Duodenal mucosa (tissue), 2 donors: ENCODE data around the gene DAD1.
"Not testable (repeated sequence)": the region's sequence is repeated elsewhere in the genome, so short reads cannot be mapped to it uniquely, and the experiment has no call there.

ENCODE experiments used
- H3K27ac ChIP-seq: one replicate; pipeline ENCODE4 v1.7.0; 2013; ENCODE audit warnings: low read depth, low read length
- H3K27me3 ChIP-seq, 2 donors: one replicate each; pipeline ENCODE4 v1.7.0; 2013; ENCODE audit warnings: low read length in 2 of 2, control low read depth in 1 of 2; ENCODE audit not compliant: insufficient read depth in 2 of 2, control insufficient read depth in 1 of 2
- H3K36me3 ChIP-seq, 2 donors: one replicate each; pipeline ENCODE4 v1.7.0; 2013; ENCODE audit warnings: low read length in 2 of 2, control low read depth in 1 of 2; ENCODE audit not compliant: insufficient read depth in 2 of 2, control insufficient read depth in 1 of 2
- H3K4me1 ChIP-seq, 2 donors: one replicate each; pipeline ENCODE4 v1.7.0; 2013; ENCODE audit warnings: low read length in 2 of 2, control low read depth in 1 of 2; ENCODE audit not compliant: insufficient read depth in 2 of 2, control insufficient read depth in 1 of 2
- H3K4me3 ChIP-seq, 2 donors: one replicate each; pipeline ENCODE4 v1.7.0; 2013; ENCODE audit warnings: low read length in 2 of 2, low read depth in 1 of 2
- H3K9ac ChIP-seq, 2 donors: one replicate each; pipeline ENCODE4 v1.7.0; 2013; ENCODE audit warnings: low read length in 2 of 2, low read depth in 1 of 2
- H3K9me3 ChIP-seq, 2 donors: one replicate each; pipeline ENCODE4 v1.7.0; 2013; ENCODE audit warnings: low read length in 2 of 2, control low read depth in 1 of 2; ENCODE audit not compliant: control insufficient read depth in 1 of 2

The DAD1 gene

GRCh38 chr14:22615765-22616164 lies 26.7 kb upstream of the DAD1 start:
- not testable (repeated sequence) for H3K9ac ChIP-seq, H3K9me3 ChIP-seq, H3K4me3 ChIP-seq, H3K4me1 ChIP-seq, H3K27ac ChIP-seq, H3K27me3 ChIP-seq
- H3K36me3 ChIP-seq, result peaks cover 16% of the 10 kb centered on the region in 2 donors

DNA sequence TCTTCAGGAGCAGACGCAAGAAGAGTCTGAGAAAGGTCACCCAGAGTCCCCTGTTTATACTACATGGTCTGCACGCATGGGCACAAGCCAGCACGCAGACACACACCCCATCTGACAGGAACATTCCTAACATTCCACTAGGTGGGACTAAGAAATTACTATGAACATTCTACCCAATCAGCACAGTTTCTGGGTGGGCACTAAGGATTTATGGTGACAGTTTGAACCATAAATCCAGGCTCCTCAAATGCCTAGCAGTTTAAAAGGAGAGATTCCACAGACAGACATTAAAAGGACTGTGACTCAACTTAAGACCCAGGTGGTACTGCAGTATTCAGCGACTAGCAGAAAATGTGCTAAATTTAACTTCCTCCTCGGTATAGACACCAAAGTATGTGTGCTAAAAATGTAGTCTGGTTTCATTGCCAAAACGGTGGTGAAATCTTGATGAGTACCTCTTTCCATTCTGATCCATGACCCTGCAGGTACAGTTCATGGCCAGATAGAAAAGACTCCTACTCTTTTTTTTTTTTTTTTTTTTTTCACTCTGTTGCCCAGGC lies 25.3 kb upstream of the DAD1 start:
- H3K4me3 ChIP-seq, result no peak overlapping the region
- no peak overlapping the region for H3K9ac ChIP-seq
- H3K27ac ChIP-seq, result no peak overlapping the region
- H3K27me3 ChIP-seq, result no peaks in the 10 kb centered on the region
- H3K36me3 ChIP-seq, result peaks cover 24 to 30% of the 10 kb centered on the region in 2 donors
- no peaks in the 10 kb centered on the region for H3K9me3 ChIP-seq
- H3K4me1 ChIP-seq, result no peaks in the 10 kb centered on the region

DNA sequence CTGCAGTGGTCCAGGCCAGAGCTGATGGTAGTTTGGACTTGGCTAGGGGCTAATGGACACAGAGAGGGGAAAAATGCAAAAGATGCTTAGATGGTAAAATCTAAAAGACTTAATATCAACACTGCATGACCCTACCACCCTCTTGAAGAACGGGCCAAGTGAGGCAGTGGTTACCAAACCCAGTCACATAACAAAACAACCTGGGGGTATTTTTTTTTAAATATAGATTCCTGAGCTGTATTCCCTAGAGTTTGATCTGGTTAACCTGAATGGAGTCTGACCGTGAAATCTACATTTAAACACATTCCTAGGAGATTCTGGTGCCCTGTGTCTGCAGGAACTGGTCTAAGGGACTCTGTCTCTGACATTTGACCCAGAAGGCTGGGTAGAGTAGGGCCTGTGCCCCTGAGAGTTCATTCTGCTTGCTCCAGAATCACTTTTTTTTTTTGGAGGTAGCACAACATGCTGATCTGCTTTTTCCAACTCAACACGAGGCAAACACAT lies 24.8 kb upstream of the DAD1 start:
- H3K4me1 ChIP-seq, result no peaks in the 10 kb centered on the region
- H3K36me3 ChIP-seq, result peaks cover 24 to 32% of the 10 kb centered on the region in 2 donors
- H3K4me3 ChIP-seq, result no peak overlapping the region
- no peak overlapping the region for H3K9ac ChIP-seq
- H3K27me3 ChIP-seq, result no peaks in the 10 kb centered on the region
- peak overlapping the region; percentile 39 for H3K27ac ChIP-seq
- no peaks in the 10 kb centered on the region for H3K9me3 ChIP-seq

GRCh38 chr14:22613106-22613695 lies 24.2 kb upstream of the DAD1 start:
- no peaks in the 10 kb centered on the region for H3K9me3 ChIP-seq
- peaks cover 27 to 37% of the 10 kb centered on the region in 2 donors for H3K36me3 ChIP-seq
- peak overlapping the region; percentile 39 for H3K27ac ChIP-seq
- H3K27me3 ChIP-seq, result no peaks in the 10 kb centered on the region
- H3K4me1 ChIP-seq, result no peaks in the 10 kb centered on the region
- H3K9ac ChIP-seq, result no peak overlapping the region
- no peak overlapping the region for H3K4me3 ChIP-seq

DNA sequence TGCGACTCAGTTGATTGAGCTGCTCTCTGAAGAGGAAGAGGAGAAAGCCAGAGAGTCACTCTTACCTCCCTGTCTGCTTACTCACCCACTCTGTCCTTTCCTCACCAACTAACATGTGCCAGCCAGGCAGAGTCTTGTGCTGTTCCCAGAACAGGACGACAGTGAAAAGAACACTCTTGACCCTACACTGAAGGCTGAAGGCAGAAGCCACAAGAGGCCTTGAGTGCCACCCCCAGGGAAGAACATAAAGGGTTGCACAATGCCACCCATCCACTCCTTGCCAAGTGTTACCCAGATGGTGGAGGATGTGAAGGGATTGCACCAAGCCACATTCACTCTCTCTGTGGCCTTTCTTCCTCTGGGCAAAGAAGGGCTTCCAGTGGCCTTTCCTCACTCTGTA lies 21.9 kb upstream of the DAD1 start:
- peaks cover 43 to 59% of the 10 kb centered on the region in 2 donors for H3K36me3 ChIP-seq
- no peaks in the 10 kb centered on the region for H3K4me1 ChIP-seq
- no peaks in the 10 kb centered on the region for H3K9me3 ChIP-seq
- no peaks in the 10 kb centered on the region for H3K27me3 ChIP-seq
- H3K27ac ChIP-seq, result no peak overlapping the region
- H3K9ac ChIP-seq, result no peak overlapping the region
- no peak overlapping the region for H3K4me3 ChIP-seq

DNA sequence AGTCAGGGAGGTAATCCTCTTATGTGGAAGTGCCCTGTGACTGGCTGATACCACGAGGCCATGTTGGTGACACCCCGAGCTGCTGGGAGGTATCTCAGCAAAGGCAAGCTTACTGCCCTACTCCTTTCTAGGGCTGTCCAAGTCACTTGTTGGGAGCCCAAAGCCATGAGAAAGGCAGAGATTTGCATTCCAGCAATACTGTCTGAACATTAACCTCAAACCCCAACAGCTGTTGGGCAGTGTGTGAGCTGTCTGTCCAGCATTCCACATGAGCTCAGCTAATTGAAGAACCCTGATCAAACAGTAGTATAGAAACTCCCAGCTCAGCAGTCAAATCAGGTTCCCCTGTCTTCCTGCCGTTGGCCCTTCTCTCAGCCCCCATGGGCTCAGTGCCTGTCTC lies 18.3 kb upstream of the DAD1 start:
- Histone ChIP-seq H3K9me3 (no peaks in the 10 kb centered on the region), H3K36me3 (peaks cover 64 to 90% of the 10 kb centered on the region in 2 donors), H3K4me3 (no peak overlapping the region), H3K27me3 (no peaks in the 10 kb centered on the region), H3K27ac (no peak overlapping the region), H3K9ac (no peak overlapping the region), H3K4me1 (no peaks in the 10 kb centered on the region)

DNA sequence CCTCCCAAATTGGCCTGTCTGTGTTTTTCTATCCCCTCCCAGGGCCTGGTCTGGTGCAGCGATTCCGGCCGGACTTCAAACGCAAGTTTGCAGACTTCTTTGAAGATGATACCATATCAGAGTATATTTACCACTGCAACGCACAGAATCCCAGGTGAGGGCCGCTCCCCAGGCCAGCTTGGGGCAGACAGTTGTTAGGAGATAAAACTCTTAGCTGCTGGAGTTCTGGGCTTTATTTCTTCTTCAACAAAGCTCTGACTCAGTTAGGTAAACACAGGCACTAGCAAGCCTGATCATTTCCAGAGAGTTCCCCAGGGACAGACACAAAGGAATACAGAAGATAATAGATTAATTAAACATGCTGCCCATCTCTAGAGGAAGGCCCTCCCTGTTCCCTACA lies 17.4 kb upstream of the DAD1 start:
- Histone ChIP-seq H3K9me3 (no peaks in the 10 kb centered on the region), H3K4me3 (no peak overlapping the region), H3K36me3 (peaks cover 67 to 90% of the 10 kb centered on the region in 2 donors), H3K9ac (no peak overlapping the region), H3K27me3 (no peaks in the 10 kb centered on the region), H3K4me1 (peaks cover 0 to 5% of the 10 kb centered on the region in 2 donors), H3K27ac (no peak overlapping the region)

DNA sequence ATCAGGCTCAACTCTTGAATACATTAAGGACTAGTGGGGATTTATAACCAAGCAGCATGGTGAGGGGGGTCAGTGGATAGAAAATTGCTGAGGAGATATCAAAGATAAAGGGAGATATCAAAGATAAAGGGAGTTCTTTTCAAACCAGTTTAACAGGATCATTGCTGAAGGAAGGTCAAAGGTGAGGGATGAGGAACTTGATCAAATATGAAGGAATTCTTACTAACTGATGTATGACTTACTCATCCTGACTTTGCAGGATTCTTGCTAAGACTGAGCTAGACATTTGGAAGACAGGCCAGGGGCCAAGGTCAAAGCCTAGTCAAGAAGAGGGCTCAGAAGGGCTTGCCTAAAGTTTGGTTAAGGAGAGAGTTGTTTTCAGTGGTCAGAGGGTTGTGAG lies 13.8 kb upstream of the DAD1 start:
- Histone ChIP-seq H3K27me3 (no peaks in the 10 kb centered on the region), H3K4me1 (peaks cover 12% of the 10 kb centered on the region in 2 donors), H3K27ac (no peak overlapping the region), H3K36me3 (peaks cover 49 to 61% of the 10 kb centered on the region in 2 donors), H3K9me3 (no peaks in the 10 kb centered on the region), H3K9ac (no peak overlapping the region), H3K4me3 (no peak overlapping the region)

DNA sequence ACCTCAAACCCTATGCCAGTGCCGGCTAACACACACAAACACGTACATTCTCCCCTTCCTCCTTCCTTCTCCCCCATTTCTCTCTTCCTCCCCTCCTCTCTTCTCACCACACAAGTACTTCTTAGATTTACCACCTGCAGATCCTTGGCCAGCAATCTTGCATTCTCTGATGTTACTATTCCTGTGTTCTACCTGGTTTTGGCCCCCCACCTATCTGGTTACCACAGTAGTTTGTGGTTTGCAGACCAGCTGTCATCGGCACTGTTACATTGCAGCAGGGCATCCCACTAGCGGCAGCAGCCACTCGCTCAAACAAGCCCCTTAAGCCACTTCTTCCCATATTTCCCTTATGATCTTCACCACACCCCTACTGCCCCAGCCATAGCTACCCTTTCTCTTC lies 13.0 kb upstream of the DAD1 start:
- no peak overlapping the region for H3K9ac ChIP-seq
- H3K4me1 ChIP-seq, result peaks cover 12 to 19% of the 10 kb centered on the region in 2 donors
- H3K27ac ChIP-seq, result no peak overlapping the region
- no peaks in the 10 kb centered on the region for H3K9me3 ChIP-seq
- no peaks in the 10 kb centered on the region for H3K27me3 ChIP-seq
- no peak overlapping the region for H3K4me3 ChIP-seq
- H3K36me3 ChIP-seq, result peaks cover 40 to 53% of the 10 kb centered on the region in 2 donors

GRCh38 chr14:22601456-22601855 lies 12.4 kb upstream of the DAD1 start:
- H3K4me1 ChIP-seq, result peaks cover 12 to 19% of the 10 kb centered on the region in 2 donors
- H3K27me3 ChIP-seq, result no peaks in the 10 kb centered on the region
- peaks cover 39 to 48% of the 10 kb centered on the region in 2 donors for H3K36me3 ChIP-seq
- no peaks in the 10 kb centered on the region for H3K9me3 ChIP-seq
- H3K27ac ChIP-seq, result no peak overlapping the region
- H3K9ac ChIP-seq, result no peak overlapping the region
- no peak overlapping the region for H3K4me3 ChIP-seq
